ENCODE data around the gene LIM2. TPM values are rescaled to one million over a fixed set of nuclear protein-coding genes. Genes with fewer than 3 reads are reported as not detected.

The LIM2 gene
- total and polyA plus RNA-seq, 2 experiments from 2014 or later, result not detected

- DNase-seq (ENCODE audit: low spot score), result no peak
- Mint-ChIP-seq H3K36me3 (ENCODE audit: low read depth) (peaks cover 10% of the 10 kb centered on the region; the same call in 2 of the 3 replicates), H3K27me3 (ENCODE audit: insufficient read depth, low read depth, poor library complexity) (peaks cover 2% of the 10 kb centered on the region), H3K27ac (no peak overlapping the region), H3K4me1 (peaks cover 13% of the 10 kb centered on the region), H3K9me3 (no peaks in the 10 kb centered on the region), H3K4me3 (no peak overlapping the region)
- Histone ChIP-seq H4K20me1 (replicated peaks; ENCODE audit: insufficient read depth) (no peaks in the 10 kb centered on the region), H2AFZ (no peak overlapping the region), H3K4me1 (ENCODE audit: insufficient read depth) (peaks cover 9% of the 10 kb centered on the region; the same call in 1 of the 2 replicates), H3F3A (replicated peaks; ENCODE audit: low read depth) (no peaks in the 10 kb centered on the region), H3K4me3 (no peak overlapping the region), H3K4me2 (no peak overlapping the region), H3K79me2 (replicated peaks; ENCODE audit: insufficient read depth) (no peaks in the 10 kb centered on the region), H3K27ac (ENCODE audit: low read depth) (no peak overlapping the region), H3K9me2 (ENCODE audit: insufficient read depth) (no peaks in the 10 kb centered on the region), H3K36me3 (ENCODE audit: insufficient read depth) (no peaks in the 10 kb centered on the region), H3K27me3 (ENCODE audit: insufficient read depth) (no peaks in the 10 kb centered on the region)
- TF ChIP-seq CTCF (conservative IDR thresholded peaks at IDR 0.05; ENCODE audit: low read depth in 2 of 2), result no peak
- TF ChIP-seq ZNF331 (CRISPR knock-in tag; IDR thresholded peaks at IDR 0.05; ENCODE audit: low read depth), result no peak
- TF ChIP-seq ZNF114 (CRISPR knock-in tag; IDR thresholded peaks at IDR 0.05), result no peak
- no peak for TF ChIP-seq REST (IDR thresholded peaks at IDR 0.05; ENCODE audit: unreplicated experiment)
- no peak for TF ChIP-seq NANOG (IDR thresholded peaks at IDR 0.05; ENCODE audit: borderline replicate concordance)
- no peak for TF ChIP-seq EZH2 (IDR thresholded peaks at IDR 0.05; ENCODE audit: low read depth, unreplicated experiment)
- ATAC-seq, result no peak
Measured at GRCh38 chr19:51352783-51353360, 34.9 kb downstream of the LIM2 start.

GRCh38 chr19:51351266-51351990, 36.3 kb downstream of the LIM2 start:
- ATAC-seq (no peak), DNase-seq (ENCODE audit: low spot score) (no peak)
- Histone ChIP-seq H3K36me3 (ENCODE audit: insufficient read depth) (no peaks in the 10 kb centered on the region), H2AFZ (no peak overlapping the region), H3K27me3 (ENCODE audit: insufficient read depth) (no peaks in the 10 kb centered on the region), H3F3A (replicated peaks; ENCODE audit: low read depth) (no peaks in the 10 kb centered on the region), H3K79me2 (replicated peaks; ENCODE audit: insufficient read depth) (no peaks in the 10 kb centered on the region), H4K20me1 (replicated peaks; ENCODE audit: insufficient read depth) (no peaks in the 10 kb centered on the region; the same call in 1 of the 2 replicates), H3K4me3 (no peak overlapping the region), H3K4me1 (ENCODE audit: insufficient read depth) (peaks cover 9% of the 10 kb centered on the region; the same call in 1 of the 2 replicates), H3K4me2 (no peak overlapping the region), H3K27ac (ENCODE audit: low read depth) (no peak overlapping the region), H3K9me2 (ENCODE audit: insufficient read depth) (no peaks in the 10 kb centered on the region)
- Mint-ChIP-seq H3K4me3 (no peak overlapping the region), H3K27ac (peak overlapping the region; percentile 2; the same call in 1 of the 2 replicates), H3K27me3 (ENCODE audit: insufficient read depth, low read depth, poor library complexity) (peaks cover under 1% of the 10 kb centered on the region), H3K36me3 (ENCODE audit: low read depth) (peaks cover 10% of the 10 kb centered on the region; the same call in 2 of the 3 replicates), H3K9me3 (no peaks in the 10 kb centered on the region), H3K4me1 (peaks cover 13% of the 10 kb centered on the region)
- TF ChIP-seq REST (IDR thresholded peaks at IDR 0.05; ENCODE audit: unreplicated experiment) (no peak), EZH2 (IDR thresholded peaks at IDR 0.05; ENCODE audit: low read depth, unreplicated experiment) (no peak)
